ENCODE data around the gene SLC7A8.

SLC7A8 gene

GRCh38 chr14:23182372-23183157, 895 bp downstream of the SLC7A8 start:
- DNase-seq (ENCODE audit: low read depth) = no peak

- no peak for DNase-seq (ENCODE audit: low read depth)
Measured at GRCh38 chr14:23181946-23182345, 1.5 kb downstream of the SLC7A8 start.

GRCh38 chr14:23181453-23181852, 2.0 kb downstream of the SLC7A8 start:
- DNase-seq (ENCODE audit: low read depth) = no peak

GRCh38 chr14:23177181-23177580, 6.3 kb downstream of the SLC7A8 start:
- no peak for DNase-seq (ENCODE audit: low read depth)

GRCh38 chr14:23175823-23176222, 7.6 kb downstream of the SLC7A8 start:
- DNase-seq (ENCODE audit: low read depth) = no peak

- no peak for DNase-seq (ENCODE audit: low read depth)
Measured at GRCh38 chr14:23174296-23175184, 8.9 kb downstream of the SLC7A8 start.

GRCh38 chr14:23173796-23174195, 9.7 kb downstream of the SLC7A8 start:
- DNase-seq (ENCODE audit: low read depth) = no peak

GRCh38 chr14:23173031-23173430, 10.4 kb downstream of the SLC7A8 start:
- DNase-seq (ENCODE audit: low read depth) = no peak

GRCh38 chr14:23172574-23172973, 10.9 kb downstream of the SLC7A8 start:
- DNase-seq (ENCODE audit: low read depth) = no peak

GRCh38 chr14:23172096-23172495, 11.4 kb downstream of the SLC7A8 start:
- no peak for DNase-seq (ENCODE audit: low read depth)

GRCh38 chr14:23171222-23171975, 12.1 kb downstream of the SLC7A8 start:
- DNase-seq (ENCODE audit: low read depth) = no peak

GRCh38 chr14:23169622-23170021, 13.8 kb downstream of the SLC7A8 start:
- DNase-seq (ENCODE audit: low read depth) = no peak

- DNase-seq (ENCODE audit: low read depth) = no peak
Measured at GRCh38 chr14:23168246-23168645, 15.2 kb downstream of the SLC7A8 start.

- DNase-seq (ENCODE audit: low read depth) = no peak
Measured at GRCh38 chr14:23167116-23167847, 16.2 kb downstream of the SLC7A8 start.

- DNase-seq (ENCODE audit: low read depth) = no peak
Measured at GRCh38 chr14:23164949-23165348, 18.5 kb downstream of the SLC7A8 start.

GRCh38 chr14:23164250-23164649, 19.2 kb downstream of the SLC7A8 start:
- no peak for DNase-seq (ENCODE audit: low read depth)

- DNase-seq (ENCODE audit: low read depth) = no peak
Measured at GRCh38 chr14:23163830-23164229, 19.6 kb downstream of the SLC7A8 start.

GRCh38 chr14:23162800-23163199, 20.7 kb downstream of the SLC7A8 start:
- DNase-seq (ENCODE audit: low read depth) = no peak

- no peak for DNase-seq (ENCODE audit: low read depth)
Measured at GRCh38 chr14:23162005-23162404, 21.5 kb downstream of the SLC7A8 start.

- DNase-seq (ENCODE audit: low read depth) = no peak
Measured at GRCh38 chr14:23160924-23161522, 22.4 kb downstream of the SLC7A8 start.

- no peak for DNase-seq (ENCODE audit: low read depth)
Measured at GRCh38 chr14:23159532-23159931, 23.9 kb downstream of the SLC7A8 start.
